ENCODE measurements around the gene LRRC39.

GRCh38 chr1:100131623-100132022, 46.4 kb downstream of the LRRC39 start:
- TF ChIP-seq EZH2phosphoT487 (IDR thresholded peaks at IDR 0.05; ENCODE audit: insufficient read depth, low read depth): no peak
- TF ChIP-seq EZH2 (IDR thresholded peaks at IDR 0.05; ENCODE audit: insufficient read depth, poor library complexity, severe bottlenecking): no peak

Data from GM23248 (cell line).